Measurements from ENCODE around the gene CEND1. TPM values are rescaled to one million over a fixed set of nuclear protein-coding genes. Genes with fewer than 3 reads are reported as not detected.

The CEND1 gene

Small RNA genes within 50 kb of the gene (small RNA-seq; reads per million reads assigned to genes)
- not detected for gene SNORA52
